GM12878 (cell line): ENCODE measurements around the gene SLC6A2.

Experiments used
- BCLAF1 ChIP-seq: fragments of 450-650 bp; IDR thresholded peaks from 2 replicates; pipeline ENCODE4 v1.6.1; 2017; ENCODE audit warnings: antibody characterized with exemption, mild to moderate bottlenecking, moderate library complexity
- CTCF ChIP-seq, 3 experiments: IDR thresholded peaks in 2 of 3; conservative IDR thresholded peaks in 1 of 3; 2 replicates each; pipeline ENCODE4 v1.5.1; 2011; ENCODE audit warnings: low read depth in 3 of 3, low read length in 3 of 3, mild to moderate bottlenecking in 3 of 3, control low read depth in 2 of 3, moderate library complexity in 2 of 3, inconsistent platforms in 1 of 3, mixed read lengths in 1 of 3; ENCODE audit not compliant: control insufficient read depth in 2 of 3, insufficient read depth in 1 of 3; ENCODE audit errors: extremely low read depth in 1 of 3
- E2F4 ChIP-seq: IDR thresholded peaks from 2 replicates; pipeline ENCODE4 v1.6.1; 2012; ENCODE audit warnings: low read depth, low read length, improper control_type of control experiment
- GABPA ChIP-seq: IDR thresholded peaks from 2 replicates; pipeline ENCODE4 v1.6.1; 2014; ENCODE audit warnings: antibody characterized with exemption, low read depth, mild to moderate bottlenecking, inconsistent platforms
- POLR2A ChIP-seq: IDR thresholded peaks from 2 replicates; pipeline ENCODE4 v1.6.1; 2011; ENCODE audit warnings: low read depth, mild to moderate bottlenecking, low read length
- REST ChIP-seq: IDR thresholded peaks from 2 replicates; pipeline ENCODE4 v1.6.1; 2012; ENCODE audit warnings: mild to moderate bottlenecking, low read depth, low read length
- TCF12 ChIP-seq: IDR thresholded peaks from 2 replicates; pipeline ENCODE4 v1.6.1; 2011; ENCODE audit warnings: low read depth, mild to moderate bottlenecking, low read length
- TCF3 ChIP-seq: IDR thresholded peaks from 2 replicates; pipeline ENCODE4 v1.6.1; 2012; ENCODE audit warnings: low read depth, mild to moderate bottlenecking, low read length, borderline replicate concordance; ENCODE audit not compliant: insufficient read depth

GRCh38 chr16:55700067-55700466, 44.3 kb downstream of the SLC6A2 start:
- no peak for TF ChIP-seq E2F4
- TF ChIP-seq POLR2A = no peak
- TF ChIP-seq GABPA = no peak
- TF ChIP-seq TCF3 = no peak
- TF ChIP-seq CTCF (IDR thresholded peaks at IDR 0.05 in 2 of 3, conservative IDR thresholded peaks at IDR 0.05 in 1 of 3; ENCODE audit: control insufficient read depth in 2 of 3, extremely low read depth in 1 of 3, insufficient read depth in 1 of 3, low read depth in 3 of 3, low read length in 3 of 3) = no peak
- no peak for TF ChIP-seq BCLAF1
- TF ChIP-seq TCF12 = no peak
- TF ChIP-seq REST = no peak
